ENCODE measurements around the gene CTNNA2.
"Not testable (repeated sequence)": the region's sequence is repeated elsewhere in the genome, so short reads cannot be mapped to it uniquely, and the experiment has no call there.

CTNNA2 gene

DNA sequence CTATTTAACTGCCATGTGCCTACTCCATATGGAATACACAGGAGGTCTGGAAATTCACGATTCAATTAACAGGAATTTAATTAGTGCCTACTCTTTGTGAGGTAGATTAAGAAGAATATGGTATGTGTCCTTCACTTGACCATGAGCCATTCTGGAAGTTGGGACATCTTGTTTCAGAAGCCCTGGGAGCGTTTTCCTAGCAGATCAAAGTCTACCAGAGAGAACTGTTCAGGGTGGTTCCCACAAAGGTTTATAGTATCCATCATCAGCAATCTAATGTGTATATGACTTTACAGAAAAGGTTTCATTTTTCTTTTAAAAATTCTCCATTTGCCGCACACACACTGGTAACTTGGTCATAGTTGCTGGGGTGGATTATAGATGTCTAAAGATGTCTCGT, 632.6 kb downstream of the CTNNA2 start:
- no peak for DNase-seq (ENCODE audit: low read depth in 2 of 2)

DNA sequence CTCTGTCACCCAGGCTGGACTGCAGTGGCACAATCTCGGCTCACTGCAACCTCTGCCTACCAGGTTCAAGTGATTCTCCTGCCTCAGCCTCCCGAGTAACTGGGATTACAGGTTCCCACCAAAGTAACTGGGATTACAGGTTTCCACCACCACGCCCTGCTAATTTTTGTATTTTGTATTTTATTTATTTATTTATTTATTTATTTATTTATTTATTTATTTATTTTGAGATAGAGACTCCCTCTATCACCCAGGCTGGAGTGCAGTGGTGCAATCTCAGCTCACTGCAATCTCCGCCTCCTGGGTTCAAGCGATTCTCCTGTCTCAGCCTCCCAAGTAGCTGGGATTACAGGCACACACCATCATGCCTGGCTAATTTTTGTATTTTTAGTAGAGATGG, 633.9 kb downstream of the CTNNA2 start:
- DNase-seq (ENCODE audit: low read depth in 2 of 2), result not testable (repeated sequence)

GRCh38 chr2:80147690-80148089, 634.8 kb downstream of the CTNNA2 start:
- no peak for DNase-seq (ENCODE audit: low read depth in 2 of 2)

DNA sequence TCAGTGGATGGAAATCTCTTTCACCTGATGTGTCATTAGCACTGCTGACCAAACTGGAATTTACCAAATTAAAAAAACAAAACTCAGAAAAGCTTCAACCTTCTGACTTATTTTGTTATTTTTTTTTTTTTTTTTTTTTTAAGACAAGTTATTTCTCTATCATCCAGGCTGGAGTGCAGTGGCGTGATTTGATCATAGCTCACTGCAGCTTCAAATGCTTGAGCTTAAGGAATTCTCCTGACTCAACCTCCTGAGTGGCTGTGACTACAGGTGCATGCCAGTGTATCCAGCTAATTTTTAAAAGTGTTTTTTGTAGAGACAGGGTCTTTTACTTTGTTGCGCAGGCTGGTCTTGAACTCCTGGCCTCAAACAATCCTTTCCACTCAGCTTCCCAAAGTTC, 636.1 kb downstream of the CTNNA2 start:
- no peak for DNase-seq (ENCODE audit: low read depth in 2 of 2)

DNA sequence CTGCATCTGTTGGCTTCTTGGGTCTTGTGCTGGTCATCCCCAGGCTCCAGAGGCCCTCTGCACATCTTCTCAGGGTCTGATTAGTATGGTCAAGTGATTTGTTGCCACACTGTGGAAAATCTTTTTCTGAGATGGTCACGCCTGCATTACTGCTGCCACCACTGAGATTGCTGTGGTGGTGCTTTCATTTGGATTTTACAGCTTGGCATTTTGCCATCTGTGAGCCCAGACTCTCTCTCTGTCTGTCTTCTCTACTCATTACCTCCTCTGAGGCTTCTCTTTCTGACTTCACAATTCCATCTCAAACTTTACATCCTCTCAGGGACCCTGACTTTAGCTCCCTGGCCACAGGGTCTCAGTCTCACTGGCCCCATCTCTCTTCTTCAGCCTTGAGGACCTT, 637.1 kb downstream of the CTNNA2 start:
- no peak for DNase-seq (ENCODE audit: low read depth in 2 of 2)

DNA sequence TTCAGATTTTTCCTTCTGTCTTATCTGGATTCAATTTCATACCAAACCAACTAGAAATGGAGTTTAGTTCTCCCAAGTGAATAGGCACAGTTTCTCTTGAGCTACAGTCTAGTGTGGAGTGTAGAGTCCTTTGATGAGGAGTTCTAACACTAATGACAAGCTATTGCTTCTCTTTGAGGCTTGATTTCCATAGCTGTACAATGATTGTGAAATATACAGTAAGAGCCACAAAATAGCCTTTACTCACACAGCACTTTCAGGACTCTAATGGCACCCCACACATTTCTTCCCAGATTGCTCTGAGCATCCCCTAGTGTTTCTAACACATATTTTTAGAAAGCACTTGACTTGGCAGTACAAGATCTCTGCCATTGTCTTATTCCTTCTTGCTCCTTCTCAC, 638.4 kb downstream of the CTNNA2 start:
- DNase-seq (ENCODE audit: low read depth in 2 of 2), result no peak

GRCh38 chr2:80151651-80152050, 638.8 kb downstream of the CTNNA2 start:
- no peak for DNase-seq (ENCODE audit: low read depth in 2 of 2)

GRCh38 chr2:80153151-80153550, 640.3 kb downstream of the CTNNA2 start:
- no peak for DNase-seq (ENCODE audit: low read depth in 2 of 2)

DNA sequence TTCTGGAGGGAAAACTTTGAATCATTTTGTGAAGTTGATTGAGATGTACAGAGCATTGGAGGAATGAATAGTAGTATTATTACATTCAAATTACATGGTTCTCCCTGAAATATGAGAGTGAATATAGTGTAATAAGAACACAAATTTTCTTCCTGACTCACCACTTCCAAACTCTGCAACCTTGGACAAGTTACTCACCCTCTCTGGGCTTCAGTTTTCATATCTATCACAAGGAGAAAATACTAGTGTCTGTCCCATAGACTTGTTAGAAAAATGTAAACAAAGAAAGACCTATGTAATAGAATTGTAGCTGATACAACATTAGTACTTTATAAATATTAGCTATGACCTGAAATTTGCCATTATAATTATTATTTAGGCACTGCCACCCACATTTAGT, 640.9 kb downstream of the CTNNA2 start:
- no peak for DNase-seq (ENCODE audit: low read depth in 2 of 2)

DNA sequence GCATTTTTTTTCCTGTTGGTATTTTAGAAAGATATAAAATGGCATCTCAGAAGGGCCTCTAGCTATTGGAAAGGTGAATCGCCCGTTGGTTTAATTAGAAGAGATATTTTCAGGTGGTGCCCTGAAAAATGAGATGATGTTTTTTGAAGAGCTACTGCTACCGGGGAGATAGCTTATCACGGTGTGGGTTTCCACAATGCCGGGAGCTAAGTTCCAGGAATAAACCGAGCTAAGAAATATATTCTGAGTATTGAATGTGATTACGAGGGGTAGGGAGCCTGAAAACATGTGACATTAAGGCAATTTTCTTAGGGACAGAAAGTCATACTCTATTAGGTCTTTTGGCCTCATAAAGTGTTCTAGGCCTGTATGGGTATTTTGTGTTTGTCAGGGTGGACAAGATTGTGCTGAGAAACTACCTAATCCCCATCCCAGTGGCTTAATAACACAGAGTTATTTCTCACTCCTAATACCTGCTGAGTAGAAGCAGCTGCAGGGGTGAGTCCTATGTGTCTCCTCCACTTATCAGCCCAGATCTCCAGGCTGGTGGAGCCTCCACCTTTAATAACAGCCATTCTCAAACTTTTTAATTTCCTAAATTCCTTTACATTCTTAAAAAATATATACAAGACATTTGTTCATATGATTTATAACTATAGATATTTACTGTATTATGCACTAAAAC, 641.5 kb downstream of the CTNNA2 start:
- no peak for DNase-seq (ENCODE audit: low read depth in 2 of 2)

DNA sequence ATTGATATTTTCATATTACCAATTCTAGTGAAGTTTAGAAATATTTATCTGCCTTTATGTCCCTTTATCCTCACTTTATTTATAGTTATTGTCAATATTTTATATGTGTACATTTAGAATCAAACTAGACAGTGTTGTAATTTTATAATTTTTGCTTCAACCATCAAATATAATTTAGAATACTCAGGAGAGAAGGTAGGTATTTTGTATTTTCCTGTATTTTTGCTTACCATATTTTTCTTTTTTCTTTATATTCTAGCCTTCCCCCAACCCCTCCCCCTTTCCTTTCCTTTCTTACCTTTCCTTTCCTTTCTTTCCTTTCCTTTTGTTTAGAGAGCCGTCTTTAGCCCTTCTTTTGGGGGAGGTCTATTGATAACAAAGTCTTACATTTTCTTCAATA, 651.5 kb downstream of the CTNNA2 start:
- DNase-seq (ENCODE audit: low read depth in 2 of 2), result no peak

DNA sequence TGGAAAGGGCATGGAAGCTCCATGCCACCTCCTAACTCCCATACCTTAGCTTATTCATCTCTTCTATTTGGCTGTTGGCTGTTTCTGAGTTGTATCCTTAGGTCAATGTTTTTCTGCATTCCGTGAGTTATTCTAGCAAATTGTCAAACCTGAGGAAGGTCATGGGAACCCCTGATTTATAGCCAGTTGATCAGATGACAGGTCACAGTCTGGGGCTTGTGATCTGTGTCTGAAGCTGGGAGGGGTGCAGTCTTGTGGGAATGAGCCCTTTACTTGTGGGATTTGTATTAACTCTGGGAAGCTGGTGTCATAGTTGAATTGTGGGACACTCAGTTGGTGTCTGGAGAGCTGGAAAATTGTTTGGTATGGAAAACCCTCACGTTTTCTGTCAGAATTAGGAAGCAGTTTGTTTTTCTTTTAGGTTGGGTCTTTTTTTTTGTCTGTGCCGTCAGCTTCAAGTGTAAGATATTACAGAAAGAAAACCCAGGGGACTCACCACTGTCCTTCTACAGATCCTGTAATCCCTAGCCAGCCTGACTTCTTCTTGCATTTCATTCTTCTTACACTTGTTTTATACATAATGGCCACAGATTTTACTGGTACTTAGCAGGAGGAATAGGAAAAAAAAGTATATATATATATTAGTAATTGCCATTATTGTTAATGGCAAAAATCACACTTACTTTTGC, 653.8 kb downstream of the CTNNA2 start:
- DNase-seq (ENCODE audit: low read depth in 2 of 2), result no peak

DNA sequence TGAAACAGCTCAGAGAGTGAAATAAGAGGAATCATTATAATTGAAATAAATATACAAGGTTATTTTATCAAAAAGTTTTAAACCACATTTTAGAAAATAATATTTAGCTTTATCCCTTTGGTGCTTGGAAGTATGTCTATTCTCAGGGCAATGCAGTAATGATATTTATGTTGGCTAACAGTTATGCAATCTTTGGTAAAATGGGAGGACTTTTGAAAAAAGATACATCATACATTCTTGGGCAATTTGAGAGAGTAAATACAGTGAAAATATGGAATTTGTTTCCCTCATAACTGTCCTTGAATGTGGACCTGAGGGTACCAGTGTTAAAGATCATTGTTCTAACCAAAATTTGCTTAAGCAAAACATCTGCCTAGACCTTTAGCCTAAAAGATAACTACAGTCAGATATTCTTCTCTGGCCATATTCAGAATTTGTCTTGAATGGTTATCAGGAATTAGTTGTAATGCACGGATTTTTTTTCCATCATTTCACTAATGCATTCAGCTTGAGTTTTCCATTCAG, 654.5 kb downstream of the CTNNA2 start:
- DNase-seq (ENCODE audit: low read depth in 2 of 2), result no peak

- DNase-seq (ENCODE audit: low read depth in 2 of 2), result no peak
Measured at GRCh38 chr2:80168037-80168436, 655.2 kb downstream of the CTNNA2 start.

GRCh38 chr2:80168801-80169200, 656.0 kb downstream of the CTNNA2 start:
- DNase-seq (ENCODE audit: low read depth in 2 of 2), result no peak

GRCh38 chr2:80169811-80170594, 657.2 kb downstream of the CTNNA2 start:
- no peak for DNase-seq (ENCODE audit: low read depth in 2 of 2)

GRCh38 chr2:80185091-80185490, 672.2 kb downstream of the CTNNA2 start:
- DNase-seq (ENCODE audit: low read depth in 2 of 2), result no peak

DNA sequence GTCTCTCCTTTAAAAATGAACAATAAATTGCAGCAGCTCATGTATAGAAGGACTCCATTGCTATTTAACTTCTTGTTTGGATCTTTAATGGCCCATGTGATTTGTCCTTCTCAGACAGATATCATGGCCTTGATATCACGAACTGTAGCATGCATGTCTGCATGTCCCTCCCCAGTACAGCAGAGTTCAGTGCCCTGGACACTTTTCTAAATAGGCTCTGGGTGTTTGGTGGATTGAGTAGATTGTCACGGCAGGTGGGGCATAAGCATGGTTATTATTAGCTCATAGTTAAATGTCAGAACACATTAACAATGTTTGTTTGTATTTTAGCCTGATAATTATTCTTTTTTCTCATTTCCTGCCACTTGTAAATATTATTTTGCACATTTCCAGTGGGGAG, 673.4 kb downstream of the CTNNA2 start:
- DNase-seq (ENCODE audit: low read depth in 2 of 2), result no peak

GRCh38 chr2:80187156-80187555, 674.3 kb downstream of the CTNNA2 start:
- no peak for DNase-seq (ENCODE audit: low read depth in 2 of 2)

GRCh38 chr2:80190166-80190565, 677.3 kb downstream of the CTNNA2 start:
- DNase-seq (ENCODE audit: low read depth in 2 of 2), result no peak

GRCh38 chr2:80193566-80193965, 680.7 kb downstream of the CTNNA2 start:
- DNase-seq (ENCODE audit: low read depth in 2 of 2), result no peak

GRCh38 chr2:80195034-80195433, 682.2 kb downstream of the CTNNA2 start:
- no peak for DNase-seq (ENCODE audit: low read depth in 2 of 2)

GRCh38 chr2:80198042-80198441, 685.2 kb downstream of the CTNNA2 start:
- DNase-seq (ENCODE audit: low read depth in 2 of 2), result no peak
